ENCODE data around the gene KDELR1. TPM values are rescaled to one million over a fixed set of nuclear protein-coding genes. Genes with fewer than 3 reads are reported as not detected.

KDELR1 gene
- total and polyA plus RNA-seq, 9 of the 15 experiments (the other 6 are each of a cell fraction or from before 2014, with no cell fraction given) = 6.1 to 165 (median 58.5) TPM

DNA sequence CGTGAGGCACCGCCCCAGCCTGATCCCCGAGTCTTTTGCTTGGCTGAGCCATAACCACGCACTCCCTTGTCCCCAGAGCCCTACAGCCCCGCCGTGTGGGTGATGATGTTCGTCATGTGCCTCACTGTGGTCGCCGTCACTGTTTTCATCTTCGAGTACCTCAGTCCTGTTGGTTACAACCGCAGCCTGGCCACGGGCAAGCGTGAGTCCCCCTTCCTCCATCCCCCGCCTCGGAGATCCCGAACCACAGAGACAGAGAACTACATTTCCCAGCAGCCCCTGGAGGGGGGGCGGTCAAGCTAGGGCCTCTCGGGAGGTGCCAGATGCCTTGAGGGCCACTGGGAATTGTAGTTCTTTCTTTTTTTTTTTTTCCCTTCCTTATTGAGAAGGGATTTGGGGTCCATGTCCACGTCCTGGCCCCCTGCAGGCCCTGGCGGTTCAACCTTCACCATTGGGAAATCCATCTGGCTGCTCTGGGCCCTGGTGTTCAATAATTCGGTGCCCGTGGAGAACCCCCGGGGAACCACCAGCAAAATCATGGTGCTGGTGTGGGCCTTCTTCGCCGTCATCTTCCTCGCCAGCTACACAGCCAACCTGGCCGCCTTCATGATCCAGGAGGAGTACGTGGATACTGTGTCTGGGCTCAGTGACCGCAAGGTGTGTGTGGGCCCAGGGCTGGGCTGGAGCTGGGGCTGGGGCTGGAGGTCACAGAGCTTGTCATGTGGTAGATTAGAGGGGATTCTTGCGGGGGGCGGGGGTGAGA, 28.0 kb upstream of the KDELR1 start (continued):
- peak; percentile 7 for TF ChIP-seq SP2 (IDR thresholded peaks at IDR 0.05; ENCODE audit: extremely low read depth, low read depth, low read length, poor library complexity, severe bottlenecking)
- TF ChIP-seq CBFA2T3 (IDR thresholded peaks at IDR 0.05) = no peak
- TF ChIP-seq POLR2AphosphoS5 (IDR thresholded peaks at IDR 0.05; ENCODE audit: control insufficient read depth, insufficient read depth, low read depth, low read length) = no peak
- TF ChIP-seq, protein P1, sequence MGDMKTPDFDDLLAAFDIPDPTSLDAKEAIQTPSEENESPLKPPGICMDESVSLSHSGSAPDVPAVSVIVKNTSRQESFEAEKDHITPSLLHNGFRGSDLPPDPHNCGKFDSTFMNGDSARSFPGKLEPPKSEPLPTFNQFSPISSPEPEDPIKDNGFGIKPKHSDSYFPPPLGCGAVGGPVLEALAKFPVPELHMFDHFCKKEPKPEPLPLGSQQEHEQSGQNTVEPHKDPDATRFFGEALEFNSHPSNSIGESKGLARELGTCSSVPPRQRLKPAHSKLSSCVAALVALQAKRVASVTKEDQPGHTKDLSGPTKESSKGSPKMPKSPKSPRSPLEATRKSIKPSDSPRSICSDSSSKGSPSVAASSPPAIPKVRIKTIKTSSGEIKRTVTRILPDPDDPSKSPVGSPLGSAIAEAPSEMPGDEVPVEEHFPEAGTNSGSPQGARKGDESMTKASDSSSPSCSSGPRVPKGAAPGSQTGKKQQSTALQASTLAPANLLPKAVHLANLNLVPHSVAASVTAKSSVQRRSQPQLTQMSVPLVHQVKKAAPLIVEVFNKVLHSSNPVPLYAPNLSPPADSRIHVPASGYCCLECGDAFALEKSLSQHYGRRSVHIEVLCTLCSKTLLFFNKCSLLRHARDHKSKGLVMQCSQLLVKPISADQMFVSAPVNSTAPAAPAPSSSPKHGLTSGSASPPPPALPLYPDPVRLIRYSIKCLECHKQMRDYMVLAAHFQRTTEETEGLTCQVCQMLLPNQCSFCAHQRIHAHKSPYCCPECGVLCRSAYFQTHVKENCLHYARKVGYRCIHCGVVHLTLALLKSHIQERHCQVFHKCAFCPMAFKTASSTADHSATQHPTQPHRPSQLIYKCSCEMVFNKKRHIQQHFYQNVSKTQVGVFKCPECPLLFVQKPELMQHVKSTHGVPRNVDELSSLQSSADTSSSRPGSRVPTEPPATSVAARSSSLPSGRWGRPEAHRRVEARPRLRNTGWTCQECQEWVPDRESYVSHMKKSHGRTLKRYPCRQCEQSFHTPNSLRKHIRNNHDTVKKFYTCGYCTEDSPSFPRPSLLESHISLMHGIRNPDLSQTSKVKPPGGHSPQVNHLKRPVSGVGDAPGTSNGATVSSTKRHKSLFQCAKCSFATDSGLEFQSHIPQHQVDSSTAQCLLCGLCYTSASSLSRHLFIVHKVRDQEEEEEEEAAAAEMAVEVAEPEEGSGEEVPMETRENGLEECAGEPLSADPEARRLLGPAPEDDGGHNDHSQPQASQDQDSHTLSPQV (IDR thresholded peaks at IDR 0.05) = peak; percentile 28; the same call in 1 of the 2 replicates
- TF ChIP-seq CREB1 (IDR thresholded peaks at IDR 0.05) = no peak
- TF ChIP-seq CREB1 (CRISPR knock-in tag; IDR thresholded peaks at IDR 0.05) = no peak
- TF ChIP-seq, protein P2, sequence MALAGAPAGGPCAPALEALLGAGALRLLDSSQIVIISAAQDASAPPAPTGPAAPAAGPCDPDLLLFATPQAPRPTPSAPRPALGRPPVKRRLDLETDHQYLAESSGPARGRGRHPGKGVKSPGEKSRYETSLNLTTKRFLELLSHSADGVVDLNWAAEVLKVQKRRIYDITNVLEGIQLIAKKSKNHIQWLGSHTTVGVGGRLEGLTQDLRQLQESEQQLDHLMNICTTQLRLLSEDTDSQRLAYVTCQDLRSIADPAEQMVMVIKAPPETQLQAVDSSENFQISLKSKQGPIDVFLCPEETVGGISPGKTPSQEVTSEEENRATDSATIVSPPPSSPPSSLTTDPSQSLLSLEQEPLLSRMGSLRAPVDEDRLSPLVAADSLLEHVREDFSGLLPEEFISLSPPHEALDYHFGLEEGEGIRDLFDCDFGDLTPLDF (CRISPR knock-in tag; IDR thresholded peaks at IDR 0.05) = no peak
- no peak for TF ChIP-seq RBM34 (IDR thresholded peaks at IDR 0.05; ENCODE audit: borderline replicate concordance, insufficient read depth, low read length)
- TF ChIP-seq, protein P3, sequence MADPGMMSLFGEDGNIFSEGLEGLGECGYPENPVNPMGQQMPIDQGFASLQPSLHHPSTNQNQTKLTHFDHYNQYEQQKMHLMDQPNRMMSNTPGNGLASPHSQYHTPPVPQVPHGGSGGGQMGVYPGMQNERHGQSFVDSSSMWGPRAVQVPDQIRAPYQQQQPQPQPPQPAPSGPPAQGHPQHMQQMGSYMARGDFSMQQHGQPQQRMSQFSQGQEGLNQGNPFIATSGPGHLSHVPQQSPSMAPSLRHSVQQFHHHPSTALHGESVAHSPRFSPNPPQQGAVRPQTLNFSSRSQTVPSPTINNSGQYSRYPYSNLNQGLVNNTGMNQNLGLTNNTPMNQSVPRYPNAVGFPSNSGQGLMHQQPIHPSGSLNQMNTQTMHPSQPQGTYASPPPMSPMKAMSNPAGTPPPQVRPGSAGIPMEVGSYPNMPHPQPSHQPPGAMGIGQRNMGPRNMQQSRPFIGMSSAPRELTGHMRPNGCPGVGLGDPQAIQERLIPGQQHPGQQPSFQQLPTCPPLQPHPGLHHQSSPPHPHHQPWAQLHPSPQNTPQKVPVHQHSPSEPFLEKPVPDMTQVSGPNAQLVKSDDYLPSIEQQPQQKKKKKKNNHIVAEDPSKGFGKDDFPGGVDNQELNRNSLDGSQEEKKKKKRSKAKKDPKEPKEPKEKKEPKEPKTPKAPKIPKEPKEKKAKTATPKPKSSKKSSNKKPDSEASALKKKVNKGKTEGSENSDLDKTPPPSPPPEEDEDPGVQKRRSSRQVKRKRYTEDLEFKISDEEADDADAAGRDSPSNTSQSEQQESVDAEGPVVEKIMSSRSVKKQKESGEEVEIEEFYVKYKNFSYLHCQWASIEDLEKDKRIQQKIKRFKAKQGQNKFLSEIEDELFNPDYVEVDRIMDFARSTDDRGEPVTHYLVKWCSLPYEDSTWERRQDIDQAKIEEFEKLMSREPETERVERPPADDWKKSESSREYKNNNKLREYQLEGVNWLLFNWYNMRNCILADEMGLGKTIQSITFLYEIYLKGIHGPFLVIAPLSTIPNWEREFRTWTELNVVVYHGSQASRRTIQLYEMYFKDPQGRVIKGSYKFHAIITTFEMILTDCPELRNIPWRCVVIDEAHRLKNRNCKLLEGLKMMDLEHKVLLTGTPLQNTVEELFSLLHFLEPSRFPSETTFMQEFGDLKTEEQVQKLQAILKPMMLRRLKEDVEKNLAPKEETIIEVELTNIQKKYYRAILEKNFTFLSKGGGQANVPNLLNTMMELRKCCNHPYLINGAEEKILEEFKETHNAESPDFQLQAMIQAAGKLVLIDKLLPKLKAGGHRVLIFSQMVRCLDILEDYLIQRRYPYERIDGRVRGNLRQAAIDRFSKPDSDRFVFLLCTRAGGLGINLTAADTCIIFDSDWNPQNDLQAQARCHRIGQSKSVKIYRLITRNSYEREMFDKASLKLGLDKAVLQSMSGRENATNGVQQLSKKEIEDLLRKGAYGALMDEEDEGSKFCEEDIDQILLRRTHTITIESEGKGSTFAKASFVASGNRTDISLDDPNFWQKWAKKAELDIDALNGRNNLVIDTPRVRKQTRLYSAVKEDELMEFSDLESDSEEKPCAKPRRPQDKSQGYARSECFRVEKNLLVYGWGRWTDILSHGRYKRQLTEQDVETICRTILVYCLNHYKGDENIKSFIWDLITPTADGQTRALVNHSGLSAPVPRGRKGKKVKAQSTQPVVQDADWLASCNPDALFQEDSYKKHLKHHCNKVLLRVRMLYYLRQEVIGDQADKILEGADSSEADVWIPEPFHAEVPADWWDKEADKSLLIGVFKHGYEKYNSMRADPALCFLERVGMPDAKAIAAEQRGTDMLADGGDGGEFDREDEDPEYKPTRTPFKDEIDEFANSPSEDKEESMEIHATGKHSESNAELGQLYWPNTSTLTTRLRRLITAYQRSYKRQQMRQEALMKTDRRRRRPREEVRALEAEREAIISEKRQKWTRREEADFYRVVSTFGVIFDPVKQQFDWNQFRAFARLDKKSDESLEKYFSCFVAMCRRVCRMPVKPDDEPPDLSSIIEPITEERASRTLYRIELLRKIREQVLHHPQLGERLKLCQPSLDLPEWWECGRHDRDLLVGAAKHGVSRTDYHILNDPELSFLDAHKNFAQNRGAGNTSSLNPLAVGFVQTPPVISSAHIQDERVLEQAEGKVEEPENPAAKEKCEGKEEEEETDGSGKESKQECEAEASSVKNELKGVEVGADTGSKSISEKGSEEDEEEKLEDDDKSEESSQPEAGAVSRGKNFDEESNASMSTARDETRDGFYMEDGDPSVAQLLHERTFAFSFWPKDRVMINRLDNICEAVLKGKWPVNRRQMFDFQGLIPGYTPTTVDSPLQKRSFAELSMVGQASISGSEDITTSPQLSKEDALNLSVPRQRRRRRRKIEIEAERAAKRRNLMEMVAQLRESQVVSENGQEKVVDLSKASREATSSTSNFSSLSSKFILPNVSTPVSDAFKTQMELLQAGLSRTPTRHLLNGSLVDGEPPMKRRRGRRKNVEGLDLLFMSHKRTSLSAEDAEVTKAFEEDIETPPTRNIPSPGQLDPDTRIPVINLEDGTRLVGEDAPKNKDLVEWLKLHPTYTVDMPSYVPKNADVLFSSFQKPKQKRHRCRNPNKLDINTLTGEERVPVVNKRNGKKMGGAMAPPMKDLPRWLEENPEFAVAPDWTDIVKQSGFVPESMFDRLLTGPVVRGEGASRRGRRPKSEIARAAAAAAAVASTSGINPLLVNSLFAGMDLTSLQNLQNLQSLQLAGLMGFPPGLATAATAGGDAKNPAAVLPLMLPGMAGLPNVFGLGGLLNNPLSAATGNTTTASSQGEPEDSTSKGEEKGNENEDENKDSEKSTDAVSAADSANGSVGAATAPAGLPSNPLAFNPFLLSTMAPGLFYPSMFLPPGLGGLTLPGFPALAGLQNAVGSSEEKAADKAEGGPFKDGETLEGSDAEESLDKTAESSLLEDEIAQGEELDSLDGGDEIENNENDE (IDR thresholded peaks at IDR 0.05; ENCODE audit: low read depth, low read length) = no peak
- TF ChIP-seq MAFF (IDR thresholded peaks at IDR 0.05; ENCODE audit: low read length) = no peak

Data from K562 (cell line).